ENCODE results near the gene TCEAL2.
"Not testable (repeated sequence)": the region's sequence is repeated elsewhere in the genome, so short reads cannot be mapped to it uniquely, and the experiment has no call there.

DNA sequence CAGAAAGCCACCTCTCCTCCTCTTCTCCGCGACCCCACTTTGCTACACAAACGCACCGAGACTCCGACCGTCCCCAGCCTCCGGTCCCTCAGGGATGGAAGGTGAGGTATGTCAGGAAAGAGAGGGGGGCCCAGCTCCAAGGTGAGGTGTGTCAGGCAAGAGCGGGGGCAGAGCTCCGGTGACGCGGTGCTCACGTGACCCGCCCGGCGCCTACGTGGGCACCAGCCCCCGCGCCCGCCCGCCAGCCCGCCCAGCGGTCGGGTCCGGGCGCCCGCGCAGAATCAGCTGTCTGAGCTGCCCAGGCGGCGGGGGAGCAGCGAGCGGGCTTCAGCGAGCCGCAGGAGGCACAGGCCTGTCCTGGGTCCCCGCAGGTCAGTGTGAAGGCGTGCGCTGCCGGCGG, at the start of gene TCEAL2:
- not testable (repeated sequence) for TF ChIP-seq CTCF (IDR thresholded peaks at IDR 0.05; ENCODE audit: low read depth, low read length); EZH2phosphoT487 (IDR thresholded peaks at IDR 0.05; ENCODE audit: low read depth)
